AG08395 (cell line): ENCODE results near the gene NKD2.

ENCODE experiments used
- DNase-seq: peaks from one replicate; pipeline ENCODE4 v3.0.0; 2012; ENCODE audit warnings: mixed read lengths, low spot score

The NKD2 gene

DNA sequence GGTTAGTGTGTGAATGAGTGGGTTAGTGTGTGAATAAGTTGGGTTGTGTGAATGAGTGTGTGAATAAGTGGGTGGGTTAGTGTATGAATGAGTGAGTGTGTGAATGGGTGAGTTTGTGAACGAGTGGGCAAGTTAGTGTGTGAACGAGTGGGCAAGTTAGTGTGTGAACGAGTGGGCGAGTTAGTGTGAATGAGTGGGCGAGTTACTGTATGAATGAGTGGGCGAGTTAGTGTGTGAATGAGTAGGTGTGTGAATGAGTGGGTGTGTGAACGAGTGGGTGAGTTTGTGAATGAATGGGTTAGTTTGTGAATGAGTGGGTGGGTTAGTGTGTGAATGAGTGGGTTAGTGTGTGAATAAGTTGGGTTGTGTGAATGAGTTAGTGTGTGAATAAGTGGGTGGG, 34.7 kb downstream of the NKD2 start:
- DNase-seq, result no peak

GRCh38 chr5:1044117-1044516, 35.5 kb downstream of the NKD2 start:
- DNase-seq, result no peak

DNA sequence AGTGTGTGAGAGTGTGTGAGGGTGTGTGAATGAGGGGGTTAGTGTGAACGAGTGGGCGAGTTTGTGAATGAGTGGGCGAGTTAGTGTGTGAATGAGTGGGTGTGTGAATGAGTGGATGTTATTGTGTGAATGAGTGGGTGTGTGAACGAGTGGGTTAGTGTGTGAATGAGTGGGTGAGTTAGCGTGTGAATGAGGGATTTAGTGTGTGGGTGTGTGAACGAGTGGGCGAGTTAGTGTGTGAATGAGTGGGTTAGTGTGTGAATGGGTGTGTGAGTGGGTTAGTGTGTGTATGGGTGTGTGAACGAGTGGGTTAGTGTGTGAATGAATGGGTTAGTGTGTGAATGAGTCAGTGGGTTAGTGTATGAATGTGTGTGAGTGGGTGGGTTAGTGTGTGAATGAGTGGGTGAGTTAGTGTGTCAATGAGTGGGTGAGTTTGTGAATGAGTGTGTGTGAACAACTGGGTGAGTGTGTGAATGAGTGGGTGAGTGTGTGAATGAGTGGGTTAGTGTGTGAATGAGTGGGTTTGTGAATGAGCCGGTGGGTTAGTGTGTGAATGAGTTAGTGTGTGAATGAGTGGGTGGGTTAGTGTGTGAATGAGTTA, 37.5 kb downstream of the NKD2 start:
- no peak for DNase-seq

- DNase-seq, result no peak
These were observed 38.8 kb downstream of the NKD2 start for GRCh38 chr5:1047332-1047965.

DNA sequence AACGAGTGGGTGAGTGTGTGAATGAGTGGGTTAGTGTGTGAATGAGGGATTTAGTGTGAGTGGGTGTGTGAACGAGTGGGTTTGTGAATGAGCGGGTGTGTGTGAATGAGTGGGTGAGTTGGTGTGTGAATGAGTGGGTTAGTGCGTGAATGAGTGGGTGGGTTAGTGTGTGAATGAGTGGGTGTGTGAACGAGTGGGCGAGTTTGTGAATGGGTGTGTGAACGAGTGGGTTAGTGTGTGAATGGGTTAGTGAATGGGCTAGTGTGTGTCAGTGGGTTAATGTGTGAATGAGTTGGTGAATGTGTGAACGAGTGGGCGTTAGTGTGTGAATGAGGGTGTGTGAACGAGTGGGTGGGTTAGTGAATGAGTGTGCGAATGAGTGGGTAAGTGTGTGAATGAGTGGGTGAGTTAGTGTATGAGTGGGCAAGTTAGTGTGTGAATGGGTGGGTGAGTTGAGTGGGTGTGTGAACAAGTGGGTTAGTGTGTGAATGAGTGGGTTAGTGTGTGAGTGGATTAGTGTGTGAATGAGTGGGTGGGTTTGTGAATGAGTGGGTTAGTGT, 39.6 kb downstream of the NKD2 start:
- no peak for DNase-seq

- DNase-seq, result no peak
These were observed 40.5 kb downstream of the NKD2 start for GRCh38 chr5:1048861-1049838.

DNA sequence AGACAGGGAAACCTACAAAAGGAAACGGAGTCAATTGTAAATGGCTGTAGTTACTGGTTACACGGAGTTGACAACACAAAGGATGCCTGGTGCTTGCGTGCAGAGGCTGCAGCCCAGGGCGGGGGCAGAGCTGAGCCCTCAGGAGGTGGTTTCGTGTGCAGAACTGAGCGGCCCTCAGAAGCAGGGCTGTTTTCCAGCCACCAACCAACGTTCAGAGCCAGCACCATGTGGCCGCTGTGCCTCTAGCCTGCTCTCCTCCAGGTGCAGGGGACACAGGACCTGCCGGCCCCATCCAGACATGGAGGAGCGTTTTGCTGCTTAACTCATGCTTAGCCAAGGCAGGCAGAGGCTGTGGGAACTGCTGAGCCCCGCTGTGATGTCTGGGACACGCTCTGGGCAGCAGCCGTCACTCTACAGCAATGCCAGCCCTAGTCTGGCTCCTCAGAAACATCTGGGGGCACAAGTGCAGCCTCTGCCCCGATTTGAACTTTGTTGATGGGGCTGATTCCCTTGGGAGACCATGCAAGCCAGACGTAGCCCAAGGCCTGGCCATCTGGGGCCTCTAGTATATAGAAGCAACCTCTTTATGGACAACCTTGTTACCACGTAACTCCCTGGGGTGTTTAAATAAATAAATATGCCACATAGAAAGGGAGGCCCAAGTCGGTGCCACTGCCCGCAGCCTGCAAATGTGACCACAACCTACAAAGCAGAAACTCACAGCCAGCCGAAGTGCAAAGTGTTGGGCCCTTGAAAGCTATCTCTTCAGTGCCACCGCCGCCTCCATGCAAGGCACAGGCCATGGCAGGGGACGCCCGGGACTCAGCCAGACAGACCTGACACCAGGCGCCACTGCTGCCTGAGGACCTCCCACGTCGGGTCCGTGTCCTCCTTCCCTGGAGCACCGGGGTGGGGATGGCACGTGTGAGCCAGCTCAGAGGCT, 42.1 kb downstream of the NKD2 start:
- no peak for DNase-seq

DNA sequence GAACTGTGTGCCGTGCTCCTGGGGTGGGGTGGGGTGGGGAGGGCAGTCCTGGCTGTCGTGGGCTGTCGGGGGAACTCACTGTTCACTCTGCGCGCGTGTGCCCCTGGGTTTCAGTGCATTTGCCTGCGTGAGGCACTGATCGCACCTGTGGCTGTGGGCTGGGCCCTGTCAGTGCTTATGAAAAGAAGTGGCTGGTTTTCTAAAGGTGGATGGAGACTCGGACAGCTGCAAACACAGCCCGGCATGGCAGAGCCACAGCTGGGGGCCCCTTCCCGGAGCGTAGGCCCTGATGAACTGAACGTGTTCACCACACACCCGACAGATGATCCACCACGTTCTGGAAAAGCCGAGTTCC, 42.7 kb downstream of the NKD2 start:
- DNase-seq, result no peak

- no peak for DNase-seq
These were observed 43.5 kb downstream of the NKD2 start for GRCh38 chr5:1052076-1052475.

GRCh38 chr5:1052641-1053390, 44.2 kb downstream of the NKD2 start:
- DNase-seq, result peak; percentile 31

- DNase-seq, result peak; percentile 78
These were observed 44.9 kb downstream of the NKD2 start for GRCh38 chr5:1053391-1054017.

DNA sequence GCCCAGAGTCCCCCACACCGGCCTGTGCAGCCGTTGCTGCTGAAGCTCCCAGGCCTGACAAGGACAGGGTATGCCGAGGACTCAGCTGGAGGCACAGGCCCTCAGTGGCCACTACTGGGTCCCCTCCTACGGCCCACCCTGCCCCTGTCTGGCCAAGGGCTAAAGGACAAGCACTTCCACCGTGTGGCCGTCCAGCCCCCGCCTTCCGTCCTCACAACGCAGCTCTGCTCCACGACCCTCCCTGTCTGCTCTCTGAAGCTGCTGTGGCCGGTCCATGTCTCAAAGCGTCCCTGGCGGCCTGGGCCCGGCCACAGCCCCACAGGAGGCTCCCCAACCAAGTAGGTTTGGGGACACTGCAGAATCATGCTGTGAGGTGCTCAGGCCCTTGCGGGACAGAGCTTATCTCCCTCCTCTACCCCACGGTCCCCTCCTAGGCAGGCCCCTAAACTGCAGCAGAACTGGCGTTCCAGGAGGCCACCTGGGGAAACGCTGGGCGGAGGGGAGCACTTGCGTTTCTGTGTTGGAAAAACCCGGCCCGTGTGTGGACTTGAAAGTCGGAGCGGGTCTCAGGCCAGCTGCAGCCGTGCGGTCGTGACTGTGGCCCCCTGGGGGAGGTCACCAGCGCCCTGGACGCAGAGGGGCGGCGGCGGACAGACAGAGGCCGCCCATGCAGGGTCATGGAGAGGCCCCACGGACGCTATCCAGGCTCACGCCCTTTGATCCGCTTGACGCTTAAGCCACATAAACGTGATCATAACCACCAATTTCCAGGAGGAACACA, 45.6 kb downstream of the NKD2 start:
- no peak for DNase-seq

GRCh38 chr5:1054799-1055775, 46.5 kb downstream of the NKD2 start:
- no peak for DNase-seq

- DNase-seq, result no peak
These were observed 47.5 kb downstream of the NKD2 start for GRCh38 chr5:1055896-1056610.

DNA sequence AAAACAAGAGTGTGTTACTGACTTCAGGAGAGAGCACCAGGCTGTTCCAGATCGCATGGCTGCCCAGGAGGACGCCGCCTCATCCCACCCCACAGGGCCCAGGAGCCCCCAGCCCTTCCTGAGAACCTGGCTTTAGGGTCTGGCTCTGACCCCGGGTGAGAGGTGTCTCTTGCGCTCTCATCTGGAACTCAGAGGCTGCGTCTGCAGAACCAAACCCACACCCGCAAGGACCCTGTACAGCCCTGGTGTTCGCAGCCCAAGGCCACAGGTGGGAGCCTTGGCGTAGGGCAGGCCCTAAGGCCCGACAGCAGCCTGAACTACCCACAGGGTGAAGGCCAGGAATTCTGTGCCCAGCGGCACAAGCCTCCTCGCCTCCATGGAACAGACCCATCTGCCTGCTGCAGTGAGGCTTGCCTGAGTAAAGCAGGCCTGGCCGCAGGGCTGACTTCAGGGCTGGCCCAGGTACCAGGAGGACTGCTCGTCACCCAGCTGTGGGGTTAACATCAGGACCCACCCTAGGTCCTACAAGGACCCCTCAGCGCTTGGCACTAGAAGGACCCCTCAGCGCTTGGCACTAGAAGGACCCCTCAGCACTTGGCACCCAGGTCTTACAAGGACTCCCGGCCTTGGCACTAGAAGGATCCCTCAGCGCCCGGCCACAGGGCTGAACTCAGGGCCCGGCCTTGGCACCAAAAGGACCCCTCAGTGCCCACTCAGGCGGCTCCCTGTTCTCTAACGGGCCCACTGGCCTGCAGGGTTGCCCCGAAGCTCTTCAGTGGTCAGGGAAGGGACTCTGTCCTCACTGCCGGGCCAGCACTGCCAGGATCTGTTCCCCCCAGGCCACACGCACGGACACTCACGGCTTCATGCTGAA, 48.2 kb downstream of the NKD2 start:
- no peak for DNase-seq

GRCh38 chr5:1057485-1058082, 49.0 kb downstream of the NKD2 start:
- no peak for DNase-seq
